Fibroblast of skin of back (primary cell): ENCODE results near the gene BICRA.
"Not testable (repeated sequence)": the region's sequence is repeated elsewhere in the genome, so short reads cannot be mapped to it uniquely, and the experiment has no call there.

Source experiments
- DNase-seq: peaks from one replicate; pipeline ENCODE4 v3.0.0-alpha.2; 2013

The BICRA gene

DNA sequence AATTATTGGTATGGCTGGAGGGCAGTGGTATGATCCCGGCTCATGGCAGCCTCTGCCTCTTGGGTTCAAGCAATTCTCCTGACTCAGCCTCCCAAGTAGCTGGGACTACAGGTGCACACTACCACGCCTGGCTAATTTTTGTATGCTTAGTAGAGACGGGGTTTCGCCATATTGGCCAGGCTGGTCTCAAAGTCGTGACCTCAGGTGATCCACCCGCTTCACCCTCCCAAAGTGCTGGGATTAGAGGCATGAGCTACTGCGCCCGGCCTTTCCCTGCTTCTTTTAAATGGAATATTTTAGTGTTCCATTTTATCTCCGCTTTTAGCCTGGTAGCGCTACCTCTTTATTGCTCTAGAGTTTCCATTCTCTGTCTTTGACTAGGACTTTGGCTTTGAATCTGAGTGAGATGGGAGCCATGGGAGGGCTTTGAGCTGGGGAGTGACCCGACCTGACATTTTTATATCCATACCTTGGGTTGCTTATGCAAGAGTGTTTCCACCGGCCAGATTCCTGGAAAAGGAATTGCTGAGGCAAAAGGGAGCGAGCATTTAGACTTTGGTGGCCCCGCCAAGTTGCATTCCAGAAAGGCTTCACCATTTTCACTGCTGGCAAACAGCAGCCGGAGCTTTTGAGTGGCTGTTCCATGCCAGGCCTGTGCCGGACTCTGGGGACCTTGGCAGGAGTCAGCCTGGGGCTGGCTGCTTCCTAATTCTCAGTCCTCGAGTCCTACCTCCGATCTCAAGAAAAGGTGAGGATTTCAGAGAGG is 22.9 kb downstream of the BICRA start:
- no peak for DNase-seq

DNA sequence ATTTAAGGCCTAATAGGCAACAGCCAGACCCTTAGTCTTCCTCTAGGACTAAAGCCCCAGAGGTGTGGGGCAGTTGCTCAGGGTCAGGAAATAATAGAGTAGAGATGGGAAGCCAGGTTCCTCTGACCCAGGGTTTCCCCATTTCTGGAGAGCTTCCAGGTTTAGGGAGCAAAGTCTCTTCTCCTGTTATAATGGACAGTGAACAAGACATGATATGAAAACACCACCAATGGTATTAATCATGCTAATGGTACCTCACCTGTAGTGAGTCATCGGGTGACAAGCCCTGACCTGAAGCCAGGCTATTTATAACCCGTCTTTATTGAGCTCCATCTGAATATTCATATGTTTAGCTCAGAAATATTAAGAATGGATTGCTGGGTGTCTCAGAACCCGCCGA is 24.6 kb downstream of the BICRA start:
- DNase-seq = no peak

DNA sequence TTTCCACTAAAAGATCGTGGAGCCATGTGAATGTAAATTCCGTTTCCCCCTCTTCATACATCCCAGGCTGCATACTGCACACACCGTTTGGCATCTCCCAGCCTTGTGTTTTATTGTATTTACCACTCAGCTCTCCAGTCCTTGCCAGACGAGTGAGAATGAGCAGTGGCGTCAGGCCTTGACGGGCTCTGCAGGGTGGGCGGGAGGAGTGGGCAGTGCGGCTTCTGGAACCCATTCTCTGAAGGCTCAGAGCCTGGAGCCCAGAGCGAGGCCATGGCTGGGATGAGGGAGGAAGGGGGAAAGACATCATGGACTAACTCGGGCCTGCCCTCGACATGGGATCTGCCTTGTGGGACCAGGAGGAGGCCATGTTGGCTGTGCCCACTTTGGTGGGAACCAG is 25.1 kb downstream of the BICRA start:
- DNase-seq = no peak

DNA sequence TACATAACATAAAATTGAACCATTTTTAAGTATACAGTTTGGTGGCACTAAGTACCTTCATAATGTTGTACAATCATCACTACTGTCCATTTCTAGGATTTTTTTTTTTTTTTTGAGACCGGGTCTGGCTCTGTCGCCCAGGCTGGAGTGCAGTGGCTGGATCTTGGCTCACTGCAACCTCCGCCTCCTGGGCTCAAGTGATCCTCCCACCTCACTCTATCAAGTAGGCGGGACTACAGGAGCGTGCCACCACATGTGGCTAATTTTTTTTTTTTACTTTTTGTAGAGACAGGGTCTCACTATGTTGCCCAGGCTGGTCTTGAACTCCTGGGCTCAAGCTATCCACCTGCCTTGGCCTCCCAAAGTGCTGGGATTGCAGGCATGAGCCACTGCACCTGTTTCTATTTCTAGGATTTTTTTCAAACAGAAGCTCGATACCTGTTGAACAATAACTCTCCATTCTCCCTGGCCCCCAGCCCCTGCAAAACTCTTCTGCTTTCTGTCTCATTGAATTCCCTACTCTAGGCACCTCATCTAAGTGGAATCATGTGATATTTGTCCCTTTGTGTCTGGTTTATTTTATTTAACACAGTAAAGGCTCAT is 26.3 kb downstream of the BICRA start:
- not testable (repeated sequence) for DNase-seq

DNA sequence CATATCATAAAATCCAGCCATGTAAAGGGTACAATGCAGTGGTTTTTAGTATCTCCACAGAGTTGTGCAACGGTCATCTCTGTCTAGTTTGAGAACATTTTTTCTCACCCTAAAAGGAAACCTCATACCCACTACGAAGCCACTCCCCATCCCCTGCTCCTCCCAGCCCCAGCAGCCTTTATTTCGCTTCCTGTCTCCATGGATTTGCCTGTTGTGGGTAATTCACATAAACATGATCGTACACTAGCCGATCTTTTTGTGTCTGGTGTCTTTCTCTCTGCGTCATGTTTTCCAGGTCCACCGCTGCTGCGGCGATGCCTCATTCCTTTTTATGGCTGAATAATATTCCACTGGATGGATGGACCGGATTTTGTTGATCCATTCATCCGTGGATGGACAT is 28.6 kb downstream of the BICRA start:
- peak; percentile 69 for DNase-seq

DNA sequence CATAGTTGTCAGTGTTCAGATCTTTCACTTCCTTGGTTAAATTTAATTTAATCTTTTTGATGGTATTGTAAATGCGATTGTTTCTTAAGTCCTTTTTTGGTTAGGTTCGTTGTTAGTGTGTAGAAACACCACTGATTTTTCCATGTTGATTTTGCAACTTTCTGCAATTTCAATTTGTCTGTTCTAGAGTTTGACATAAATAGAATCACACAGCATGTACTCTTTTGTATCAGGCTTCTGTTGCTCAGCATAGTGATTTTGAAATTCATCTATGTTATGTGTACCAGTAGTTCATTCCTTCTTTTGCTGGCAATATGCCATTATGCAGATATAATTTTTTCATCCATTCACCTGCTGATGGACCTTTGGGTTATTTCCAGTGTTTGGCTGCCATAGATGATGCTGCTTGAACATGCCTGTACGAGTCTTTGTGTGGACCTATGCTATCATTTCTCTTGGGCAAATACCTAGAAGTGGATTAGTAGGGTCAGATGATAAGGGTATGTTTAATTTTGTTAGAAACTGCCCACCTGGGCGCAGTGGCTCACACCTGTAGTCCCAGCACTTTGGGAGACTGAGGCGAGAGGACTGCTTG is 33.1 kb downstream of the BICRA start:
- DNase-seq = no peak

DNA sequence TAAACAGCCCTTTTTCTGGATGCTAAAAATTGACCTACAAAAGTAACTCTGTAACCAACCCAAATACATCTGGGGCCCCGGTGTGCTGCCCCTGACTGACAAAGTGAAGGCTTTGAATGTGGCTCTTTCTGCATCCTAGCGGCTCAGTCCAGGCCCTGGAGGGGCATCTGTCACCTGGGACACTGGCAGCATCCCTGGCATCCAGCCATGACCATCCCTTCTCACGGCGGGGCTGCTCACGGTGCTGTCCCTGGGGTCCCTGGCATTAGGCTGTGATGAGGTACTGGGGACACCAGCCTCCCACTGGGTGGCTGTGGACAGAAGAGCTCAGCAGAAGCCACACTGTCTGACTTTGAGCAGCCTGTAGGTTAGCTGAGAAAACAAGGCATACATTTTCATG is 34.3 kb downstream of the BICRA start:
- no peak for DNase-seq

DNA sequence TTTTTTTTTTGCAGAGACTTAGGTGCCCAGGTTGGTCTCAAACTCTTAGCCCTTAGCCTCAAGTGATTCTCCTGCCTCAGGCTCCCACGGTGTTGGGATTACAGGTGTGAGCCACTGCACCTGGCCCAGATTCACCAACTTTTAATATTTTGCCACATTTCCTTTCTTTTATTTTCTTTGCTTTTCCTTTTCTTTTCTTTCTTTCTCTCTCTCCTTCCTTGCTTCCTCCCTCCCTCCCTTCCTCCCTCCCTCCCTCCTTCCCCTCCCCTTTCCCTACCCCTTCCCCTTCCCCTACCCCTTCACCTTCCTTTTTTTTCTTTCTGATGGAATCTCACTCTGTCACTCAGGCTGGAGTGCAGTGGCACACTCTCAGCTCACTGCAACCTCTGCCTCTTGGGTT is 35.3 kb downstream of the BICRA start:
- no peak for DNase-seq

DNA sequence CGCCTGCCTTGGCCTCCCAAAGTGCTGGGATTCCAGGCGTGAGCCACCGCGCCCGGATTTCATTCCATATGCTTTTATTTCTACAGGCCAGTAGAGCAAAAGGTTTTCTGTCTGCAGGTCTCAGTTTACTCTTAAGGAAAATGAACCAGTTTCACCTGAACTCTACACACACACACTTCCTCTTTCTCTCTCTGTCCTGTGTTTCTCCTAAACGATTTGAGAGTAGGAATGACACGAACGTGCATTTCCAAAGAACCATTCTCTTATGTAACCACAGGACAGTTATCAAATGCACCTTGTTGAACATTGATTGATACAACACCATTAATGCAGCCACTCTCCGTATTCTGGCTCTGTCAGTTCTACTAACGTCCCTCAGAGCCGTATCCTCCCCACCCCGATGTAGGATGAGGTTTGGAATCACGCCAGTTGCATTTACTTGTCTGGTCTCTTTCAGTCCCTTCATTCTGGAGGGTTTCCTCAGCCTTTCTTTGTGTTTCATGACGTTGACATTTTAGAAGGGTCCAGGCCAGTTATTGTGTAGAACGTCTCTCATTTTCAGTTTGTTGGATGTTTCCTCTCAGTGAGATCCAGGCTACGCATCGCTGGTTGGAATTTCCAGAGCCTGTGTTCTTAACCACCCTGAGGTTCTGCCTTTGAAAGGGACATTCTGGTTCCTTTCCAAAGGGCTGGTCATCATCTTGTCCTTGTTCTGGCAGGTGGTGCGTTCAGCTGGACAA is 36.0 kb downstream of the BICRA start:
- DNase-seq = peak; percentile 24

DNA sequence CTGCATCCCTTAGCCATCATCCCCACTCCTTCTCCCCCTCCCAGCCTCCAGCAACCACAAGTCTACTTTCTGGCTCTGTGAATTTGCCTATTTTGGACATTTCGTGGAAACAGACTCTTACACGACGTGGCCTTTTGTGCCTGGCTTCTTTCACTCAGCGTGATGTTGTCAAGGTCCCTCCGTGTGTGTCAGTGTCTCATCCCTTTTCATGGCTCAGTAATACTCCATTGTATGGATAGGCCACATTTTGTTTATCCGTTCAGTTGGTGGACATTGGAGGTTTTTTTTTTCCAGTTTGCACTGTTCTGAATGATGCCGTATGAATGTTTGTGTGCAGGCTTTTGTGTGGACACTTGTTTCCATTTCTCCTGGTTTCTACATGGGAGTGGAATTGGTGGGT is 38.0 kb downstream of the BICRA start:
- DNase-seq = no peak

DNA sequence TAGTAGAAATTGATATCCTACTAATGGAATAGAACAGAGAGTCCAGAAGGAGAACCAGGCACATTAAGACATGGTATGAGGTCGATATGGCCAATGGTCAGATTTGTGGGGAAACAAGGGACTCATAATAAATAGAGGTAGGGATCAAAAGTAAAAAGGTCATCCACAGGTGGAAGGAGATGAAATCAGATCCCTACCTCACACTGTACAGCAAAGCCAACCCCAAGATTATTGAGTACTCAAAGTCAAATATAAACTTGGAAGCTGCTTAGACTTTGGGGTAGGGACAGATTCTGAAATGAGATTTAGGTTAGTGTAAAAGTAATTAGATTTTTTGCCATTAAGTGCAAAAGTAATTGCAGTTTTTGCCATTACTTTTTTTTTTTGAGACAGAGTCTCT is 40.7 kb downstream of the BICRA start:
- DNase-seq = no peak

DNA sequence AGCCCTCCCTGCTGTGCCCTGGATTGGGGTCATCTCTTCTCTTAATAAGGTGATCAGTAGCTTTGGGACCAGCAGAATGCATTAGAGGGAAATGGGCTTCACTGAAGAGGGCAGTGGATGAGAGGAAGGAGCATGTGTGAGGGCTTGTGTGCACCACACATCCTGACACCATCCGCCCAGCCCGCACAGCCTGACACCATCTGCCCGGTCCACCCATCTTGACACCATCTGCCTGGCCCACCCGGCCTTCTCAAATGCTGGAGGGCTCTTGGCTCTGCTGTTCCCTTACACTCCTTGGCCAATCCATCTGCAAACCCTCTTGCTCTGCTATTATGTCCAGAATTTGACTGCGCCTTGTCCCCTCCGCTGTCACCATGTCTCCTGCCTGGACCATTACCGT is 41.8 kb downstream of the BICRA start:
- DNase-seq = no peak

DNA sequence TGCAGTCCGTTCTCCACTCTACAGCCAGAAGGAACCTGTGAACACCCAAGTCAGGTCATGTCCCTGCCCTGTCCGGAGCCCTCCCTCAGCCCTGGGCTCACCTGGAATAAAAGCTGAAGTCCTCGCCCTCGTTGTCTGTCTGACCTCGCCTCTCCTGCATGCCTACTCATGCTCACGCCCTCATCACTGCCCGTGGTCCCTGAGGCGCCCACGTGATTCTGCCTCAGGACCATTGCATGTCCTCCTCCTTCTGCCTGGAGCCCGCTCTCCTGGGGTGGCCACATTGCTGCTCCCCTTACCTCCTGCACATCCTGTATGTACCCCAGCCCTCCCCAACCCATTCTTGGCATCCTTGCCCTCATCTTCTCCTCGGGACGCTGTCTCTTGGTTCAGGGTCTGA is 42.2 kb downstream of the BICRA start:
- DNase-seq = no peak

DNA sequence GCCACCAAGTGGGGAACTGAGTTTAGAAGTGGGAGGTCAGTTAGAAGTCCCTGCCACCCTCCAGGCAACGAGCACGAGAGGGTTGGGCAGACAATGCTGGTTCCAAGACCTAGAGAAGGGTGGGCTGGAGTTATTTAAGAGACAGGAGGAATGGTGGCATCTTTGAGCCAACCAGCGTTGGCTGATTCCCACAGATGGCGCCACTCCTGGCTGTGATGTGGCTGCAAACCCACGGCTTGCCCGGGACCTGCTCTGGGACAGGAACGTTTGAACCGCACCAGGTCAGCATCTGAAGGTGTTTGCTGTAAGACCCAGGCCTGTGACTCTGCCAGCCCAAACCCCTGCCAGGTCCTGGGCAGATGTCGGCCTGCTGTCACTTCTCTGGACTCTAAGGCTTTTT is 42.8 kb downstream of the BICRA start:
- no peak for DNase-seq

DNA sequence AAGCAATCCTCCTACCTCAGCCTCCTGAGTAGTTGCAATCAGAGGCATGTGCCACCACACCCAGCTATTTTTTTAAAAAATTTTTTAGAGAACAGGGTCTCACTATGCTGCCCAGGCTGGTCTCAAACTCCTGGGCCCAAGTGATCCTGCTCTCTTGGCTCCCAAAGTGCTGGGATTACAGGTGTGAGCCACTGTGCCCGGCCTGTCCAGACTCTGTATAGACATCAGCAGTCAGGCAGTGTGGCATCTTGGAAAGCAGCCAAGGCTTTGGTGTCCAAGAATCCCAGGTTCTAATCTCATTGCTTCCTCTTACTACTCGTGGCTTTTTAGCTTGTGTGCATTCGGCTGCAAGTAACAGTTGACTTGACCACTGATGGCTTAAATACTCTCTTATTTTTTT is 43.4 kb downstream of the BICRA start:
- DNase-seq = no peak

DNA sequence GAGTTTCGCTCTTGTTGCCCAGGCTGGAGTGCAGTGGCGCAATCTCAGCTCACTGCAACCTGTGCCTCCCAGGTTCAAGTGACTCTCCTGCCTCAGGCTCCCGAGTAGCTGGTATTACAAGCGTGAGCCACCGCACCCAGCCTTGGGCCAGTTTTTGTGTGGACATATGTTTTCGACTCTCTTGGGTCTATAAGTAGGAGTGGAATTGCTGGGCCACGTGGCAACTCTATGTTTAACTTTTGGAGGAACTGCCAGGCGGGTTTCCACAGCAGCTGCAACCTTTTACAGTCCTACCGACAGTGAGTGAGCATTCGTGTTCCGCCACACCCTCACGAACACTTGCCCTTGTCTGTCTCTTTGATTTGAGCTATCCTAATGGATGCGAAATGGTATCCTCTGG is 44.9 kb downstream of the BICRA start:
- no peak for DNase-seq

DNA sequence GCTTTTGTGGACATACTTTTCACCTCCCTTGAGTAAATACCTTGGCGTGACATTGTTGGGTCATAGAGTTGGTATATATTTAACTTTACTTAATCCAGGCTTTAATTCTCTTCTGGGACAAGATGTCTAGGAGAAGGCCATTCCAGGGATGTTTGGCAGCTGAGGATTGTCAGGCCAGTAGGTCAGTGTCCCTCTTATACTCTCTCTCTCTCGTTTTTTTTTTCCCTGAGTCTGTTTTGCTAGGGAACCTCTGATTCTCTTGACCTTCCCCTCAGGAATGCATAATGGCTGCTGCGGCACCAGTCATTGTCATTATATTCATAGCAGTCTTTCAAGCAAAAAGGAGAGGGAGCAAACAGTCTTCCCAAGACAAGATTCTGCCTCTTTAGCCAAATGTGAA is 48.8 kb downstream of the BICRA start:
- DNase-seq = peak; percentile 36

DNA sequence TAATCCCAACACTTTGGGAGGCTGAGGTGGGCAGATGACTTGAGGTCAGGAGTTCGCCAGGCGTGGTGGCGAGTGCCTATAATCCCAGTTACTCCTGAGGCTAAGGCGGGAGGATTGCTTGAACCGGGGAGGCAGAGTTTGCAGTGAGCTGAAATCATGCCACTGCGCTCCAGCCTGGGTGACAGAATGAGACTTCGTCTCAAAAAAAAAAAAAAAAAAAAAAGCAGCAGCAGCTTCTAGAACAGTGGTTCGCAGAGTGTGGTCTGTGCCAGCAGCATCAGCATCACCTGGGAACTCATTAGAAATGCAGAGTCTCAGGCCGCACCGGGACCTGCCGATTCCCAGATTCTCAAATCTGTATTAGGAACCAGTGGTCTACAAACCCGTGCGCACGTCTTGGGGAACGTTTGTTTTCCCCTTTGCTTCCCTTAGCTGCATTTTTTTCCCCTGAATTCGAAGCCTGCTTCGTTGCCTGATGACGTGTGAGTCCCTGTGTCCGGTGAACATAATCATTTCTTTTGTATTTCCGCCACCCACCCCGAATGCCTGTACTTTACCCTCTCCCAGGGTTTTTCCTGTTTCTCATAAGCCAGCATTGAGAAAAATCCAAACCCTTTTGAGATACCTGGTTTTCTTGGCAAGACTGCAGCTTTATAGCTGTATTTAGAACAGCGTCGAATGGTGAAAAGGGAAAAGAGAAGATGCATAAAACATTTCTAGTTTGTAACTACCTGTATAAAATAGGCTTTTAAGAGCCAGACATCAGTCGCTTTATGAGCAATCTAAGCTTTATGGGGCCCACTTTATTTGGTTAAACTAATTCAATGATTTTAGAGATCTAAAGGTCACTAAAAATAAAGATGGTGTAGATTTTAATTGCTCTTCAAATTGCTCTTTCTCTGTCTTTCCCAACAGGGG is 49.8 kb downstream of the BICRA start:
- DNase-seq = peak; percentile 37

DNA sequence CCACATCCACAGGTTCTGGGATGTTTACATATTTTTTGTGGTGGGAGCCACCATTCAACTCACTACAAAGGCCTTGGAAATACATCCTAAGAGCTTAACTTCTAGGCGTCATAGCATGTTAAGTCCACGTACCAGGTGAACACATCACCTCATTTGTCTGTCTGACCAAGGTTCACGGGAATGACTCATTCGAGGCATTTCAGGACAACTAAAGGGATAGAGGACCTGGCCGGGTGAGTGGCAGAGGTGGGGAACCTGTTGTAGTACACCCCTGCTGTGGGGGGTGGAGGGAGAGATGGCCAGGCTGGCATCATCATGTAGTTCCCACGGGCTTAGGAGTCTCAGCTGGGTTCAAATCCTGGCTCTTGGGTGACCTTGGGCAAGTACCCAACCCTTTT is 51.5 kb downstream of the BICRA start:
- no peak for DNase-seq

DNA sequence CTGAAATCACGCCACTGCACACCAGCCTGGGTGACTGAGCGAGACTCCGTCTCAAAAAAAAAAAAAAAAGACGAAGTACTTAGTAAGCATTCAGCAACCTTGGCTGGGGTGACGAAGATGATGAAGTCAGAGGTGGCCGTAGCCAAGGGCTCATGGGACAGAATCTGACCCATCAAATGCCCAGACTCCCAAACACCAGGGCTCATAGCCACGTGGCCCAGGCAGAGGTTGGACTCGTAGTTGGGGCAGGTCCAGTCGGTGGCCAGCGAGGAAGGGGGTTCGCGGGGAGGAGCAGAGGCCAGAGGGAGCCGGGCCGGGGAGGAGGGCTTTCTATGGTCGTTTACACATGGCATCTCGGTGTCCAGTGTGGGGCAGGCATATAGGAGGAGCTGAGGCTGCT is 52.2 kb downstream of the BICRA start:
- no peak for DNase-seq

DNA sequence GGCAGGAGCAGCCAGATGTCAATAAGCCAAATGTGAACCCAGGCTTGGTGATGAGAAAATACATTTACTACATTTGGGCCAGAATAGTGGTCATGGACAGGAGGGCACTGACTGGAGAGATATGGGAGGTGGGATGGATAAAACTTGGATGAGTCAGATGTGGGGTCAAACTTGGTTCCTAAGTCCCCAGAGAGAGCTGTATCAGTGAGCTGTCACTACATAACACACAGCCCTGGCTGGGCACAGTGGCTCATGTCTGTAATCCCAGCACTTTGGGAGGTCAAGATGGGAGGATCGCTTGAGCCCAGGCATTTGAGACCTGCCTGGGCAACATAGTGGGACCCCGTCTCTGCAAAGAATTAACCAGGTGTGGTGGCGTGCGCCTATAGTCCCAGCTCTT is 52.7 kb downstream of the BICRA start:
- peak; percentile 57 for DNase-seq

DNA sequence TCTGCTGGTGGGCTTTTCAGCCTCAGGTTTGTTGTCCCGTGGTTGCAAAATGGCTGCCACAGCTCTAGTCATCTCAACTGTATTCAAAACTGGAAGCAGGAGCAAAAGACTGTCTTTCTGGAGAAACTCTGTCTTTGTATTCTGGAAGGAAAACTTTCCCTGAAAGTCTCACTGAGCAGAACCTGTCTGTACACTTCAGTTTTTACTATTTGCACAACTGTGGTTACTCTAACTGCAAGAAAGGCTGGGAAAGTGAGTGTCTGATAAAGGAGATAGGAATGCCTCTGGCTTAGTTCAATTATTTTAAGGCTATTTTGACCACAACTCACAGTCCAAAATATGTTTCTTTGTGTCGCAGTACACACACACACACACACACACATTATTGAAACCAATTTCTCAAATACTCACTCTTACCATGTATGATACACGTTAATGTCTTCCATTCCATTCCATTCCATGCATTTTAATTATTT is 54.5 kb downstream of the BICRA start:
- peak; percentile 96 for DNase-seq
